Adipocyte (in vitro differentiated cells): ENCODE measurements around the gene CNTFR.
A peak's percentile ranks its signal among the peaks of the same experiment; 100 is the strongest.

Experiments
- DNase-seq: peaks from one replicate; pipeline ENCODE4 v3.0.0-alpha.2; 2015; ENCODE audit warnings: low read depth
- H3K27me3 ChIP-seq: replicated peaks from 2 replicates; pipeline ENCODE4 v1.7.0; 2013; ENCODE audit warnings: mild to moderate bottlenecking, low read length, moderate library complexity; ENCODE audit not compliant: control insufficient read depth, insufficient read depth
- H3K36me3 ChIP-seq: 2 replicates; pipeline ENCODE4 v1.7.0; 2013; ENCODE audit warnings: low read length, mild to moderate bottlenecking, moderate library complexity; ENCODE audit not compliant: control insufficient read depth, insufficient read depth, severe bottlenecking
- H3K4me1 ChIP-seq: 2 replicates; pipeline ENCODE4 v1.7.0; 2013; ENCODE audit warnings: mild to moderate bottlenecking, low read length, moderate library complexity; ENCODE audit not compliant: control insufficient read depth, insufficient read depth
- H3K4me3 ChIP-seq: 2 replicates; pipeline ENCODE4 v1.7.0; 2013; ENCODE audit warnings: mild to moderate bottlenecking, low read length, moderate library complexity
- H3K9ac ChIP-seq: 2 replicates; pipeline ENCODE4 v1.7.0; 2013; ENCODE audit warnings: mild to moderate bottlenecking, low read length, moderate library complexity
- H3K9me3 ChIP-seq: 2 replicates; pipeline ENCODE4 v1.7.0; 2013; ENCODE audit warnings: mild to moderate bottlenecking, low read length, moderate library complexity; ENCODE audit not compliant: control insufficient read depth

Gene CNTFR

GRCh38 chr9:34594177-34594576 lies 4.7 kb upstream of the CNTFR start:
- no peak for DNase-seq
- Histone ChIP-seq H3K27me3 (no peaks in the 10 kb centered on the region), H3K9me3 (peaks cover 4% of the 10 kb centered on the region), H3K4me3 (no peak overlapping the region), H3K4me1 (peaks cover 58% of the 10 kb centered on the region), H3K9ac (peak overlapping the region; percentile 82), H3K36me3 (no peaks in the 10 kb centered on the region)

GRCh38 chr9:34592895-34593601 lies 3.5 kb upstream of the CNTFR start:
- no peak overlapping the region for H3K4me3 ChIP-seq
- H3K9me3 ChIP-seq = peaks cover 4% of the 10 kb centered on the region
- H3K27me3 ChIP-seq = peaks cover 9% of the 10 kb centered on the region
- H3K9ac ChIP-seq = peak overlapping the region; percentile 82
- no peaks in the 10 kb centered on the region for H3K36me3 ChIP-seq
- peaks cover 58% of the 10 kb centered on the region for H3K4me1 ChIP-seq
- DNase-seq = peak; percentile 73

- DNase-seq = no peak
- peak overlapping the region; percentile 84 for H3K4me3 ChIP-seq
- peaks cover 4% of the 10 kb centered on the region for H3K9me3 ChIP-seq
- peak overlapping the region; percentile 85 for H3K9ac ChIP-seq
- peaks cover 52% of the 10 kb centered on the region for H3K4me1 ChIP-seq
- peaks cover 17% of the 10 kb centered on the region for H3K27me3 ChIP-seq
- no peaks in the 10 kb centered on the region for H3K36me3 ChIP-seq
These were observed 2.7 kb upstream of the CNTFR start for GRCh38 chr9:34591917-34592866.

- Histone ChIP-seq H3K4me1 (peaks cover 44% of the 10 kb centered on the region), H3K27me3 (peaks cover 24% of the 10 kb centered on the region), H3K4me3 (peak overlapping the region; percentile 84), H3K9ac (peak overlapping the region; percentile 85), H3K36me3 (no peaks in the 10 kb centered on the region), H3K9me3 (peaks cover 4% of the 10 kb centered on the region)
- peak; percentile 94 for DNase-seq
These were observed 1.9 kb upstream of the CNTFR start for GRCh38 chr9:34591248-34591916.

- Histone ChIP-seq H3K27me3 (peaks cover 31% of the 10 kb centered on the region), H3K4me1 (peaks cover 42% of the 10 kb centered on the region), H3K9ac (peak overlapping the region; percentile 85), H3K4me3 (peak overlapping the region; percentile 84), H3K36me3 (no peaks in the 10 kb centered on the region), H3K9me3 (peaks cover 4% of the 10 kb centered on the region)
- DNase-seq = no peak
These were observed 1.1 kb upstream of the CNTFR start for GRCh38 chr9:34590381-34591247.

GRCh38 chr9:34588671-34589635 lies 571 bp downstream of the CNTFR start:
- Histone ChIP-seq H3K36me3 (no peaks in the 10 kb centered on the region), H3K9me3 (no peaks in the 10 kb centered on the region), H3K4me3 (peak overlapping the region; percentile 84), H3K9ac (peak overlapping the region; percentile 82), H3K27me3 (peaks cover 39% of the 10 kb centered on the region), H3K4me1 (peaks cover 36% of the 10 kb centered on the region)
- peak; percentile 22 for DNase-seq

- DNase-seq = no peak
- H3K36me3 ChIP-seq = no peaks in the 10 kb centered on the region
- peaks cover 39% of the 10 kb centered on the region for H3K27me3 ChIP-seq
- H3K9me3 ChIP-seq = no peaks in the 10 kb centered on the region
- no peak overlapping the region for H3K9ac ChIP-seq
- H3K4me3 ChIP-seq = no peak overlapping the region
- peaks cover 19% of the 10 kb centered on the region for H3K4me1 ChIP-seq
These were observed 2.3 kb downstream of the CNTFR start for GRCh38 chr9:34587271-34587670.

- no peaks in the 10 kb centered on the region for H3K9me3 ChIP-seq
- no peak overlapping the region for H3K4me3 ChIP-seq
- DNase-seq = no peak
- no peak overlapping the region for H3K9ac ChIP-seq
- H3K36me3 ChIP-seq = no peaks in the 10 kb centered on the region
- peaks cover 10% of the 10 kb centered on the region for H3K4me1 ChIP-seq
- peaks cover 39% of the 10 kb centered on the region for H3K27me3 ChIP-seq
These were observed 3.4 kb downstream of the CNTFR start for GRCh38 chr9:34585946-34586669.

GRCh38 chr9:34584970-34585369 lies 4.6 kb downstream of the CNTFR start:
- DNase-seq = no peak
- H3K9me3 ChIP-seq = no peaks in the 10 kb centered on the region
- no peak overlapping the region for H3K4me3 ChIP-seq
- peaks cover 39% of the 10 kb centered on the region for H3K27me3 ChIP-seq
- peaks cover 3% of the 10 kb centered on the region for H3K4me1 ChIP-seq
- no peaks in the 10 kb centered on the region for H3K36me3 ChIP-seq
- H3K9ac ChIP-seq = no peak overlapping the region
